Measurements from ENCODE around the gene TCF7L2.

The TCF7L2 gene

GRCh38 chr10:113121153-113121552, 171.1 kb downstream of the TCF7L2 start:
- H2AK5ac ChIP-seq (ENCODE audit: low read length), result no peak overlapping the region
- no peak overlapping the region for H4K8ac ChIP-seq (ENCODE audit: low read depth, low read length)
- H3K27ac ChIP-seq (ENCODE audit: low read depth, low read length), result no peak overlapping the region
- no peak overlapping the region for H3K9ac ChIP-seq (ENCODE audit: low read length)
- no peak overlapping the region for H2BK120ac ChIP-seq (ENCODE audit: insufficient read depth, low read length, poor library complexity)
- no peaks in the 10 kb centered on the region for H3K27me3 ChIP-seq (ENCODE audit: insufficient read depth, low read length)
- no peak overlapping the region for H2BK5ac ChIP-seq (ENCODE audit: low read depth, low read length, poor library complexity)
- no peaks in the 10 kb centered on the region for H3K4me1 ChIP-seq (ENCODE audit: control insufficient read depth in 1 of 2, insufficient read depth in 2 of 2, low read length in 2 of 2)
- no peak overlapping the region for H2BK12ac ChIP-seq (ENCODE audit: low read length)
- no peaks in the 10 kb centered on the region for H3K79me1 ChIP-seq (ENCODE audit: low read length)
- H3K23ac ChIP-seq (ENCODE audit: low read length), result no peak overlapping the region
- H3K79me2 ChIP-seq (ENCODE audit: control insufficient read depth, insufficient read depth, low read length, poor library complexity), result no peaks in the 10 kb centered on the region
- H3K9me3 ChIP-seq (ENCODE audit: insufficient read depth, low read depth, low read length), result no peaks in the 10 kb centered on the region
- no peak overlapping the region for H3K4me3 ChIP-seq (ENCODE audit: low read depth, low read length)
- H3K18ac ChIP-seq (ENCODE audit: low read length), result no peak overlapping the region
- no peak overlapping the region for H3K14ac ChIP-seq (ENCODE audit: low read length)
- WGBS (ENCODE audit: extremely low coverage, insufficient coverage, insufficient read length), result no CpG with 5 or more reads among the region's 7 CpGs
- no peak overlapping the region for H3K4me2 ChIP-seq (ENCODE audit: low read length)
- H3K36me3 ChIP-seq (ENCODE audit: control insufficient read depth in 1 of 2, insufficient read depth in 2 of 2, low read length in 2 of 2), result no peaks in the 10 kb centered on the region
- no peak overlapping the region for H2AFZ ChIP-seq (ENCODE audit: insufficient read depth, low read length, poor library complexity)
- H4K12ac ChIP-seq (ENCODE audit: low read depth, low read length), result no peak overlapping the region
- no peak overlapping the region for H4K91ac ChIP-seq (ENCODE audit: low read depth, low read length)
- H3K4ac ChIP-seq (ENCODE audit: low read depth, low read length), result no peak overlapping the region
- DNase-seq, result peak in 1 of 2 donors; percentile 46

- H3K9me3 ChIP-seq (ENCODE audit: insufficient read depth, low read depth, low read length), result no peaks in the 10 kb centered on the region
- no peak overlapping the region for H3K14ac ChIP-seq (ENCODE audit: low read length)
- H3K4me3 ChIP-seq (ENCODE audit: low read depth, low read length), result no peak overlapping the region
- H2BK120ac ChIP-seq (ENCODE audit: insufficient read depth, low read length, poor library complexity), result no peak overlapping the region
- no peak overlapping the region for H2BK12ac ChIP-seq (ENCODE audit: low read length)
- no peaks in the 10 kb centered on the region for H3K79me1 ChIP-seq (ENCODE audit: low read length)
- no peak overlapping the region for H4K12ac ChIP-seq (ENCODE audit: low read depth, low read length)
- no peak overlapping the region for H3K18ac ChIP-seq (ENCODE audit: low read length)
- H4K8ac ChIP-seq (ENCODE audit: low read depth, low read length), result no peak overlapping the region
- peaks cover 0 to 1% of the 10 kb centered on the region in 2 experiments for H3K4me1 ChIP-seq (ENCODE audit: control insufficient read depth in 1 of 2, insufficient read depth in 2 of 2, low read length in 2 of 2)
- no peak overlapping the region for H2AFZ ChIP-seq (ENCODE audit: insufficient read depth, low read length, poor library complexity)
- H2AK5ac ChIP-seq (ENCODE audit: low read length), result no peak overlapping the region
- H2BK5ac ChIP-seq (ENCODE audit: low read depth, low read length, poor library complexity), result no peak overlapping the region
- no peaks in the 10 kb centered on the region for H3K79me2 ChIP-seq (ENCODE audit: control insufficient read depth, insufficient read depth, low read length, poor library complexity)
- no CpG with 5 or more reads among the region's 9 CpGs for WGBS (ENCODE audit: extremely low coverage, insufficient coverage, insufficient read length)
- no peak for DNase-seq
- H3K27me3 ChIP-seq (ENCODE audit: insufficient read depth, low read length), result no peaks in the 10 kb centered on the region
- no peak overlapping the region for H4K91ac ChIP-seq (ENCODE audit: low read depth, low read length)
- H3K4ac ChIP-seq (ENCODE audit: low read depth, low read length), result no peak overlapping the region
- H3K36me3 ChIP-seq (ENCODE audit: control insufficient read depth in 1 of 2, insufficient read depth in 2 of 2, low read length in 2 of 2), result no peaks in the 10 kb centered on the region
- H3K27ac ChIP-seq (ENCODE audit: low read depth, low read length), result no peak overlapping the region
- H3K23ac ChIP-seq (ENCODE audit: low read length), result no peak overlapping the region
- H3K9ac ChIP-seq (ENCODE audit: low read length), result no peak overlapping the region
- H3K4me2 ChIP-seq (ENCODE audit: low read length), result no peak overlapping the region
These were observed 172.9 kb downstream of the TCF7L2 start for GRCh38 chr10:113122947-113123346.

GRCh38 chr10:113124724-113125123, 174.7 kb downstream of the TCF7L2 start:
- H3K79me1 ChIP-seq (ENCODE audit: low read length), result no peaks in the 10 kb centered on the region
- no peak overlapping the region for H3K23ac ChIP-seq (ENCODE audit: low read length)
- no peak overlapping the region for H2AK5ac ChIP-seq (ENCODE audit: low read length)
- H4K91ac ChIP-seq (ENCODE audit: low read depth, low read length), result no peak overlapping the region
- H2BK120ac ChIP-seq (ENCODE audit: insufficient read depth, low read length, poor library complexity), result no peak overlapping the region
- H3K4me1 ChIP-seq (ENCODE audit: control insufficient read depth in 1 of 2, insufficient read depth in 2 of 2, low read length in 2 of 2), result peaks cover 6 to 10% of the 10 kb centered on the region in 2 experiments
- H3K79me2 ChIP-seq (ENCODE audit: control insufficient read depth, insufficient read depth, low read length, poor library complexity), result peaks cover 5% of the 10 kb centered on the region
- no peak overlapping the region for H3K27ac ChIP-seq (ENCODE audit: low read depth, low read length)
- DNase-seq, result no peak
- no peak overlapping the region for H3K18ac ChIP-seq (ENCODE audit: low read length)
- H3K4me3 ChIP-seq (ENCODE audit: low read depth, low read length), result no peak overlapping the region
- H4K8ac ChIP-seq (ENCODE audit: low read depth, low read length), result no peak overlapping the region
- no peaks in the 10 kb centered on the region for H3K27me3 ChIP-seq (ENCODE audit: insufficient read depth, low read length)
- no peaks in the 10 kb centered on the region for H3K9me3 ChIP-seq (ENCODE audit: insufficient read depth, low read depth, low read length)
- no peak overlapping the region for H2AFZ ChIP-seq (ENCODE audit: insufficient read depth, low read length, poor library complexity)
- no peak overlapping the region for H2BK5ac ChIP-seq (ENCODE audit: low read depth, low read length, poor library complexity)
- no peaks in the 10 kb centered on the region for H3K36me3 ChIP-seq (ENCODE audit: control insufficient read depth in 1 of 2, insufficient read depth in 2 of 2, low read length in 2 of 2)
- no peak overlapping the region for H3K9ac ChIP-seq (ENCODE audit: low read length)
- no CpG with 5 or more reads among the region's 11 CpGs for WGBS (ENCODE audit: extremely low coverage, insufficient coverage, insufficient read length)
- H3K14ac ChIP-seq (ENCODE audit: low read length), result no peak overlapping the region
- no peak overlapping the region for H4K12ac ChIP-seq (ENCODE audit: low read depth, low read length)
- H2BK12ac ChIP-seq (ENCODE audit: low read length), result no peak overlapping the region
- no peak overlapping the region for H3K4ac ChIP-seq (ENCODE audit: low read depth, low read length)
- H3K4me2 ChIP-seq (ENCODE audit: low read length), result no peak overlapping the region

GRCh38 chr10:113125612-113126011, 175.6 kb downstream of the TCF7L2 start:
- Histone ChIP-seq H3K18ac (ENCODE audit: low read length) (no peak overlapping the region), H3K4me1 (ENCODE audit: control insufficient read depth in 1 of 2, insufficient read depth in 2 of 2, low read length in 2 of 2) (peaks cover 7 to 10% of the 10 kb centered on the region in 2 experiments), H3K23ac (ENCODE audit: low read length) (no peak overlapping the region), H3K4me3 (ENCODE audit: low read depth, low read length) (no peak overlapping the region), H2BK12ac (ENCODE audit: low read length) (no peak overlapping the region), H3K27me3 (ENCODE audit: insufficient read depth, low read length) (no peaks in the 10 kb centered on the region), H3K79me1 (ENCODE audit: low read length) (no peaks in the 10 kb centered on the region), H2AK5ac (ENCODE audit: low read length) (no peak overlapping the region), H4K91ac (ENCODE audit: low read depth, low read length) (no peak overlapping the region), H3K9ac (ENCODE audit: low read length) (no peak overlapping the region), H3K79me2 (ENCODE audit: control insufficient read depth, insufficient read depth, low read length, poor library complexity) (peaks cover 5% of the 10 kb centered on the region), H3K14ac (ENCODE audit: low read length) (no peak overlapping the region), H3K9me3 (ENCODE audit: insufficient read depth, low read depth, low read length) (no peaks in the 10 kb centered on the region), H3K36me3 (ENCODE audit: control insufficient read depth in 1 of 2, insufficient read depth in 2 of 2, low read length in 2 of 2) (no peaks in the 10 kb centered on the region), H2AFZ (ENCODE audit: insufficient read depth, low read length, poor library complexity) (no peak overlapping the region), H3K4me2 (ENCODE audit: low read length) (no peak overlapping the region), H2BK5ac (ENCODE audit: low read depth, low read length, poor library complexity) (no peak overlapping the region), H2BK120ac (ENCODE audit: insufficient read depth, low read length, poor library complexity) (no peak overlapping the region), H3K27ac (ENCODE audit: low read depth, low read length) (no peak overlapping the region), H4K12ac (ENCODE audit: low read depth, low read length) (no peak overlapping the region), H3K4ac (ENCODE audit: low read depth, low read length) (no peak overlapping the region), H4K8ac (ENCODE audit: low read depth, low read length) (no peak overlapping the region)
- no peak for DNase-seq
- WGBS (ENCODE audit: extremely low coverage, insufficient coverage, insufficient read length), result no CpG with 5 or more reads among the region's 6 CpGs
